ENCODE data around the gene COQ7. TPM values are rescaled to one million over a fixed set of nuclear protein-coding genes. Genes with fewer than 3 reads are reported as not detected.

The COQ7 gene
- total RNA-seq, 1 donor from 2014 or later: 22.0 TPM

DNA sequence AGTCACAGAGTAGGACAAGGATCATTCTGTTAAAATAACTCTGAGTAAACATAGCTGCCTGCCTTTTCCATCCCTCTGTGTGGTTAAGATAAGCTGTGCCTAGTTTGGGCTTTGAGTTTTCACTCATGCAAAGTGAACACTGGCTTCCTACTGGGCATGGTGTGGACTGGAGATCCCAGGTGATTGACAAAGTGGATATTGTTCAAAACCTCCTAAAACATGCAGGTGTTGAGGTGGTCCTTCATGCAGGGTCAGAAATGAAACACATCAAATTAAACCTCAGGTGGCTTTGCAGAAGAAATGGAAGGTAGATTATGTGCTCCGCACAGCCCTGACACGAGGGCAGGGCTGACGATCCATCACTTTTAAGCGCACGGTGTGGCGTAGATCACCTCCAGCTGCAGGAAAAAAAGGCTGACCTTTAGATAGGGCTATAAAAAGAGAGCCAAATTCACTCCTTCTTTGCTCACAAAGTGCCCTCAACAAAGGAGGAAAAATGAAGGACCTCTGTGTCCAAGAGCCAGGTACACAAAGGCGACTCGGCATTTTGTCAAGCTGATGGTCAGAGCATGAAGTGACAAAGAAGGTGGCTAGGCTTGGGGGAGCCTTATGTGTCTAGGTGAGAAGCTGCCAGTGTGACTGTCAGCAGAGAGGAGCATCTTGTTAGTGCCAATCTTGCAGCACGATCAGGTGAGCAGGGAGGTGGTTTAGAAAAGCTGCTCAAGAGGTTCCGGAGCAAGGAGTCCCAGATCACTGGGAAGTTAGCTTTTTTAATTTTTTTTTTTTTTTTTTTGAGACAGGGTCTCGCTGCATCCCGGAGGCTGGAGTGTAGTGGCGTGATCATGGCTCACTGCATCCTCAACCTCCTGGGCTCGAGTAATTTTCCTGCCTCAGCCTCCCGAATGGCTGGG is 26.5 kb downstream of the COQ7 start:
- Histone ChIP-seq H3K36me3 (ENCODE audit: control insufficient read depth, insufficient read depth, low read length) (no peaks in the 10 kb centered on the region), H3K4me3 (ENCODE audit: low read depth, low read length) (no peak overlapping the region), H3K27me3 (ENCODE audit: control insufficient read depth, insufficient read depth, low read length) (no peaks in the 10 kb centered on the region)
- TF ChIP-seq, protein P1, sequence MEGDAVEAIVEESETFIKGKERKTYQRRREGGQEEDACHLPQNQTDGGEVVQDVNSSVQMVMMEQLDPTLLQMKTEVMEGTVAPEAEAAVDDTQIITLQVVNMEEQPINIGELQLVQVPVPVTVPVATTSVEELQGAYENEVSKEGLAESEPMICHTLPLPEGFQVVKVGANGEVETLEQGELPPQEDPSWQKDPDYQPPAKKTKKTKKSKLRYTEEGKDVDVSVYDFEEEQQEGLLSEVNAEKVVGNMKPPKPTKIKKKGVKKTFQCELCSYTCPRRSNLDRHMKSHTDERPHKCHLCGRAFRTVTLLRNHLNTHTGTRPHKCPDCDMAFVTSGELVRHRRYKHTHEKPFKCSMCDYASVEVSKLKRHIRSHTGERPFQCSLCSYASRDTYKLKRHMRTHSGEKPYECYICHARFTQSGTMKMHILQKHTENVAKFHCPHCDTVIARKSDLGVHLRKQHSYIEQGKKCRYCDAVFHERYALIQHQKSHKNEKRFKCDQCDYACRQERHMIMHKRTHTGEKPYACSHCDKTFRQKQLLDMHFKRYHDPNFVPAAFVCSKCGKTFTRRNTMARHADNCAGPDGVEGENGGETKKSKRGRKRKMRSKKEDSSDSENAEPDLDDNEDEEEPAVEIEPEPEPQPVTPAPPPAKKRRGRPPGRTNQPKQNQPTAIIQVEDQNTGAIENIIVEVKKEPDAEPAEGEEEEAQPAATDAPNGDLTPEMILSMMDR (IDR thresholded peaks at IDR 0.05; ENCODE audit: insufficient read depth, low read length, poor library complexity, severe bottlenecking): no peak
- DNase-seq (ENCODE audit: low read depth): no peak

DNA sequence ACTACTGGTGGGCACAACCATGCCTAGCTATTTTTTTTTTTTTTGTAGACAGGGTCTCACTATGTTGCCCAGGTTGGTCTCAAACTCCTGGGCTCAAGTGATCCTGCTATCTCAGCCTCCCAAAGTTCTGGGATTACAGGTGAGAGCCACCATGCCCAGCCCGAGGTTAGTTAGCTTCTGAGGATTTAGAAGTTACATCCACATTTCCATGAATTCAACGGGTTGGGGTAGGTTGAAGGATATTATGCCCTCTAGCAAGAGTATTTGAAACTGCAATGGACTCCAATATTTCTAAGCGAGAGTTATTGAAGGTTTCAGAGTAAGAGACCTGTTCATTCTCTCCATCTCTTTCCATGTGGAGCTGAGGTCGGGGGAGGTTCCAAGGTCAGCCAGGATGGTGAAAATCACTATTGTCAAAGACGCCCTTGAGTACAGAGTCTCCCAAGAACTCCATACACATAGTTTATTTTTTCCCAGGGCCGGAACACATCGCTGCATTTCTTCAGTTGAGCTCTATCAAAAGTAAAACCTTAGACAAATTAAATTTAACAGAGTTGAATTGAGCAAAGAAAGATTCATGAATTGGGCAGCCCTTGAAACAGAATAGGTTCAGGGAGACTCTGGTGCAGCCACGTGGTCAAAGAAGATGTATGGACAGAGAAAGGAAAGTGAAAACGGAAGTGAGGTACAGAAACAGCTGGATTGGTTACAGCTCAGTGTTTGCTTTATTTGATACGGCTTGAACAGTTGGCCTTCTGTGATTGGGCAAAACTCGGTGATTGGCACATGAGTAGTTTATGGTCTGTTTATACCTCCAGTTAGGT is 27.3 kb downstream of the COQ7 start:
- no peak for DNase-seq (ENCODE audit: low read depth)
- H3K27me3 ChIP-seq (ENCODE audit: control insufficient read depth, insufficient read depth, low read length): no peaks in the 10 kb centered on the region
- TF ChIP-seq, protein P1 (IDR thresholded peaks at IDR 0.05; ENCODE audit: insufficient read depth, low read length, poor library complexity, severe bottlenecking): no peak
- H3K4me3 ChIP-seq (ENCODE audit: low read depth, low read length): no peak overlapping the region
- H3K36me3 ChIP-seq (ENCODE audit: control insufficient read depth, insufficient read depth, low read length): no peaks in the 10 kb centered on the region

DNA sequence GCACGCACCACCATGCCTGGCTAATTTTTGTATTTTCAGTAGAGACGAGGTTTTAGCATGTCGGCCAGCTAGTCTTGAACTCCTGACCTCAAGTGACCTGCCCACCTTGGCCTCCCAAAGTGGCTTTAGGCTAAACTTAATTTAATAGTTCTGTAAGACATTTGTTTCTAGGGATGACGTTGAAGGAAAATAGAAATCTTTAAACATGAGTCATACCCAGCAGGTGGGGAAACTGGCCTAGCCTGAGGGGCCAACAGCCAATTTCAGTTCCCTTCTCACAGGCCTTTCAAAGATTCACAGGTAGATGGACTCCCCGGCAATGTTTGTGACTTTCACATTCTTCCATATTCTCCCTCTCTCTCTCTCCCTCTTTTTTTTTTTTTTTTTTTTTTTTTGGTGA is 28.2 kb downstream of the COQ7 start:
- no peak for DNase-seq (ENCODE audit: low read depth)
- no peak overlapping the region for H3K4me3 ChIP-seq (ENCODE audit: low read depth, low read length)
- H3K27me3 ChIP-seq (ENCODE audit: control insufficient read depth, insufficient read depth, low read length): no peaks in the 10 kb centered on the region
- H3K36me3 ChIP-seq (ENCODE audit: control insufficient read depth, insufficient read depth, low read length): no peaks in the 10 kb centered on the region
- TF ChIP-seq, protein P1 (IDR thresholded peaks at IDR 0.05; ENCODE audit: insufficient read depth, low read length, poor library complexity, severe bottlenecking): no peak

DNA sequence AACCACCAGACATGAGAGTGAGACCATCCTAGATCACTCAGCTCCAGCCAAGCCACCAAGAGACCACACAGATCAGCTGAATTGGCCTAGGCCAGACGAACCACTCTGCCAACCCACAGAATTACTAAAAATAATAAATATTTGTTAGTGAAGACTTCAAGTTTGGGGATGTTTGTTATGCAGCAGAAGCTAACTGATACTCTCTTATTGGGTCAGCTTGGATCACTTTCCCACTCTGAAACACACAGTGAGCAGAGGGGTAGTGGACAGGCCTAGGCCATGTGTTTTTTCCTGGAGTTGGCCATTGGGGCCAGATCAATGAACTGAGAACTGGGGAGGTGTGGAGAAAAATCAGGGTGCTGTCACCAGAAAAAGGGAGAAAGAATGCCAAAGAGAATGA is 30.8 kb downstream of the COQ7 start:
- TF ChIP-seq, protein P1 (IDR thresholded peaks at IDR 0.05; ENCODE audit: insufficient read depth, low read length, poor library complexity, severe bottlenecking): no peak
- DNase-seq (ENCODE audit: low read depth): no peak

DNA sequence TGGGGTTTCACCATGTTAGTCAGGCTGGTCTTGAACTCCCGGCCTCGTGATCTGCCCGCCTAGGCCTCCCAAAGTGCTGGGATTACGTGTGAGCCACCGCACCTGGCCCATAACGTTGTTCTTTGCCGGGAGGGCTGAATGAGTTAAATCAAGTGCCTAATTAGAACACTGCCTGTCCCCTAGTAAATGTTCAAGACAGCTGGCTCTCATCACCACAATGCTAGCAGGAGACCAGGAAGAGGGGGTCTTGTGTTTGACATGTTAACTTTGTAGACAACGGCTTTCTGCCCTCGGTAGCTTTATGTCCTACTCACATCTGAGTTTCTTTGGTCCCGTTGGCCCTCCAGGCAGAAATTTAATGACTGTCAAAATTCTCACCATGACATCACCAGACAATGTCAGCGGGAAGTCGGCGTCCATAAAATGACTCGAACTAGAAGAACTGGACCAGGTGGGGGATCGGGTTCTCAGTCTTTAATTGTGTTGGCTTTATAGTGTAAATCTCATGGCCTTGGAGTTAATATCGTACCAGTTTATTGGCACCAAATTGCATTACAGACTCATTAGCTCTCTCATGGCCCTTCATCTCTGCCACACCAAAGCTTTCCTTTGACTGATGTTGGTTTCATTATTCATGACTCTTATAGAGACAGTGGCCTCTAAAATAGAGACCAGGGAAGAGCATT is 34.9 kb downstream of the COQ7 start:
- no peak overlapping the region for H3K4me3 ChIP-seq (ENCODE audit: low read depth, low read length)
- TF ChIP-seq, protein P1 (IDR thresholded peaks at IDR 0.05; ENCODE audit: insufficient read depth, low read length, poor library complexity, severe bottlenecking): no peak
- DNase-seq (ENCODE audit: low read depth): no peak
- no peaks in the 10 kb centered on the region for H3K27me3 ChIP-seq (ENCODE audit: control insufficient read depth, insufficient read depth, low read length)
- no peaks in the 10 kb centered on the region for H3K36me3 ChIP-seq (ENCODE audit: control insufficient read depth, insufficient read depth, low read length)

More for the DNA sequence above, 30.8 kb downstream of the COQ7 start:
- H3K4me3 ChIP-seq (ENCODE audit: low read depth, low read length): no peak overlapping the region
- H3K36me3 ChIP-seq (ENCODE audit: control insufficient read depth, insufficient read depth, low read length): no peaks in the 10 kb centered on the region
- H3K27me3 ChIP-seq (ENCODE audit: control insufficient read depth, insufficient read depth, low read length): no peaks in the 10 kb centered on the region
